A549 (cell line): ENCODE data around the gene FGG. TPM values are rescaled to one million over a fixed set of nuclear protein-coding genes. Genes with fewer than 3 reads are reported as not detected.

Experiments used
- polyA plus RNA-seq, 4 experiments: library from polyadenylated mRNA; depleted of rRNA in 3 of 4; stranded (reverse); fragments of >200 nt; fragmentation: RNase III in 1 of 4; extraction: RNeasy Plus Mini Kit Qiagen cat#74134 plus additional on column Dnase treatment in 1 of 4; gene quantifications; 2 replicates in 3 of 4; 3 replicates in 1 of 4; pipeline ENCODE4 v1.2.3, GENCODE V29; 2011 to 2017

Gene FGG
- polyA plus RNA-seq, 2 of the 4 experiments (the other 2 are of a cell fraction): 4.8 to 132 TPM

Other genes with a start within 250 kb of the FGG start
- 0.01 and 0.06 TPM in 2 replicates for gene DCHS2, start 120.9 kb downstream of the FGG start, polyA plus RNA-seq (2011; rRNA removed)
- not detected in 3 replicates for gene DCHS2, start 120.9 kb downstream of the FGG start, polyA plus RNA-seq (2017; fragmentation: RNase III; extraction: RNeasy Plus Mini Kit Qiagen cat#74134 plus additional on column Dnase treatment)
- 120 and 123 TPM in 2 replicates for gene PLRG1, start 62.3 kb downstream of the FGG start, polyA plus RNA-seq (2011; rRNA removed)
- 50.4 to 52.0 TPM (median 50.4 TPM) in 3 replicates for gene PLRG1, start 62.3 kb downstream of the FGG start, polyA plus RNA-seq (2017; fragmentation: RNase III; extraction: RNeasy Plus Mini Kit Qiagen cat#74134 plus additional on column Dnase treatment)
- gene FGB, start 49.6 kb downstream of the FGG start, polyA plus RNA-seq (2011; rRNA removed): 169 and 198 TPM in 2 replicates
- gene FGB, start 49.6 kb downstream of the FGG start, polyA plus RNA-seq (2017; fragmentation: RNase III; extraction: RNeasy Plus Mini Kit Qiagen cat#74134 plus additional on column Dnase treatment): 7.6 to 13.8 TPM (median 7.8 TPM) in 3 replicates
- 130 and 166 TPM in 2 replicates for gene FGA, start 21.9 kb downstream of the FGG start, polyA plus RNA-seq (2011; rRNA removed)
- 6.6 to 10.2 TPM (median 9.0 TPM) in 3 replicates for gene FGA, start 21.9 kb downstream of the FGG start, polyA plus RNA-seq (2017; fragmentation: RNase III; extraction: RNeasy Plus Mini Kit Qiagen cat#74134 plus additional on column Dnase treatment)
- gene LRAT, start 131.3 kb upstream of the FGG start, polyA plus RNA-seq (2011; rRNA removed): 0.27 and 0.40 TPM in 2 replicates
- gene LRAT, start 131.3 kb upstream of the FGG start, polyA plus RNA-seq (2017; fragmentation: RNase III; extraction: RNeasy Plus Mini Kit Qiagen cat#74134 plus additional on column Dnase treatment): 0.08 to 0.18 TPM (median 0.13 TPM) in 3 replicates
- not detected in 2 replicates for gene RBM46, start 168.6 kb upstream of the FGG start, polyA plus RNA-seq (2011; rRNA removed)
- not detected in 3 replicates for gene RBM46, start 168.6 kb upstream of the FGG start, polyA plus RNA-seq (2017; fragmentation: RNase III; extraction: RNeasy Plus Mini Kit Qiagen cat#74134 plus additional on column Dnase treatment)